HG03064 (cell line): ENCODE results near the gene FAM229A.

Experiments used
- ATAC-seq: cut with Tn5 transposase; IDR thresholded peaks from one replicate; pipeline ENCODE4 v1.9.1; 2021; ENCODE audit warnings: low read depth; ENCODE audit not compliant: unreplicated experiment

Gene FAM229A

DNA sequence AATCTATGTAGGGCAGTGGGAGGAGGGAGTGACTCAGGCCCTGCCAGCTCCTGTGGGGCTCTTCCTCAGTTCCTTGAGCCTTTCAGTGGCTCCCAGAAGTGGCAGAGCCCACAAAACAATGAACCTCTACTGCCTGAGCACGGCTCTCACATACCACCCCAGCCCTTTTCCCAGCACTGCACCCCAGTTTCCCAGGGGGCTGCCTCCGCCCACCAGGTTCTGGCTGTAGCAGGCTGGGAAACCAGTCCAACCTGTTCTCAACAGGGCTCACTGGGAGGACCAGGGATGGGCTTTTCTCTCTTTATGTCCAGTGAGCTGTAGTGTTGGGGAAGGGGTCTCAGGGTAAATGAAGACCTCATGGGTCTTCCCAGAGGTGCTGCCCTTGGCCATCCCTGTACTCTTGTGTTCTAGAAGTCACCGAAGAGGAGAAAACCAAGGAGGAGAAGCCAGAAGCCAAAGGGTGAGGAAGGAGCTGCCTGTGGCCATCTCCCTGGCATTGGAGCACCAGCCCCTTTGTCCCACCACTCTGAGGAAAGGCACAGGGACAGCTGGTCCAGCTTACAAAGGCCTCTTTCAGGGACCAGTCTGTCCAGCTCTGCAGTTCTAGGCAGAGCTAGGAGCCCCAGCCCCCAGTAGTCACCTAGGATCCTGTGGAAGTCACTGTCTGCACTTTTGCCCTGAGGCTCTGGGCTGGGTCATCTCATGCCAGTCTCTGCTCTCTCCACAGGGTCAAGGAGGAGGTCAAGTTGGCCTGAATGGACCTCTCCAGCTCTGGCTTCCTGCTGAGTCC lies 29.8 kb downstream of the FAM229A start:
- ATAC-seq: no peak

DNA sequence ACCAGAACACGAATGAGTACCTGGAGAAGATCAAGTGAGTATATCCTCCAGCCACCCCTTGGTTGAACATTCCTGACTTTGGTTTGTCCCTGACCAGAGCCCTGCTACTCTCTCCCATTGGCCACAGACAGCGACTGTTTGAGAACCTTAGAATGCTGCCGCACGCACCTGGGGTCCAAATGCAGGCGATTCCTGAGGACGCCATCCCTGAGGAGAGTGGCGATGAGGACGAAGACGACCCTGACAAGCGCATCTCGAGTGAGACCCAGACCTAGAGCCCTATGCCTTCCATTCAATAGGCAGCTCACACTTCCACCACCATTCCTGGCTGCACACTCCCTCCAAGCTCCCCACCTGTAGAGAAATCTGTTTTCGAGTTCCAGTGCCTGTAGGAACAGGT lies 30.7 kb downstream of the FAM229A start:
- ATAC-seq: no peak

GRCh38 chr1:32330558-32331151 lies 31.6 kb downstream of the FAM229A start:
- no peak for ATAC-seq

- ATAC-seq: no peak
Measured at GRCh38 chr1:32329931-32330466, 32.3 kb downstream of the FAM229A start.

- ATAC-seq: no peak
Measured at GRCh38 chr1:32327204-32327603, 35.1 kb downstream of the FAM229A start.

GRCh38 chr1:32321712-32322291 lies 40.5 kb downstream of the FAM229A start:
- no peak for ATAC-seq

- no peak for ATAC-seq
Measured at GRCh38 chr1:32318127-32318869, 44.0 kb downstream of the FAM229A start.

DNA sequence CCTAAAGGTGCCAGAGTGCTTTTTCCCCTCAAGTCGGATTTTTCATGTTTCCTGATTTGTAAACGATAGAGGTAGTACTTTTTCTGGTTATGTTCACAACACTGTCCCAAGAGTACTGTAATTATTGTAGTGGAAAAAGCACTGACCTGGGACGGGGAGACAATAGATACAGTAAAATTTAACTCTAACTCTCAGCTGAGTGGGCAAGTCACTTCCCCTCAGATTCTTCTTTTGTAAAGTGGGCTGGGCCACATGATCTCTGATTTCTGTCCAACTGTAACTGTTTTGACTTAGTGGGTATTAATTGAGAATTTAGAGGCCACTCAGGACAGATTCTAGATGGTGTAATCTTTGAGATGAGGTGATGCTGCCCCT lies 45.4 kb downstream of the FAM229A start:
- no peak for ATAC-seq

DNA sequence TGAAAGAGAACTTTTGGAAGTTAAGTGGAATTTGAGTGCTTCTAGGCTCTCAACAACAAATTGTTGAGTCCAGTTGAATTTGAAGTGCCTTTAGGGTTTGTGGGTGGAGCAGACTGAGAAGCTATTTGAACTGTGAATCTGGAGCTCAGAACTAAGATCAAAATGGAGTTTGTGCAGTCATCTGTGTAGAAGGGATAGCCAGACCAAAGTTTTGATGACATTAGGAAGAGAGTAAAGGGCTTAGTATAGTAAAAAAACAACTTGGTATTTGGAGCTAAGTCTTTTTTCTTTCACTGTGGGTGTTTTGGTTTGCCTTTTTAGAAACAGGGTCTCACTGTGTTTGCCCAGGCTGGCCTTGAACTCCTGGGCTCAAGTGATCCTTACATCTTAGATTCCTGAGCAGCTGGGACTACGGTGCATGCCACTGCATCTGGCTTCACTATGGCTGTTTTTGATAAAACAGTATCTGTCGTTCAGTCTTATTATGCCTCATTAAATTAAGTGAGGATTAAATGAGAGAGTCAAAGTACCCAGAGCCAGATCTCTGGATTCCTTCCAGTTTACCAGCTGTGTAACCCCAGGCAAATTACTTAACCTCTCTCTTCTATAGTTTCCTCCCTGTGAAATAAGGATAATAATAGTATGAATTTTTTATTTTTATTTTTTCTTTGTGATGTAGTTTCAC lies 50.4 kb downstream of the FAM229A start:
- no peak for ATAC-seq
